Hepatic stellate cell (primary cell): ENCODE data around the gene CUX1.
"Not testable (repeated sequence)": the region's sequence is repeated elsewhere in the genome, so short reads cannot be mapped to it uniquely, and the experiment has no call there.

ENCODE experiments used
- DNase-seq: peaks from one replicate; pipeline ENCODE4 v3.0.0; 2011; ENCODE audit warnings: low spot score

CUX1 gene

GRCh38 chr7:102215256-102215655 lies 397.8 kb downstream of the CUX1 start:
- DNase-seq, result no peak

DNA sequence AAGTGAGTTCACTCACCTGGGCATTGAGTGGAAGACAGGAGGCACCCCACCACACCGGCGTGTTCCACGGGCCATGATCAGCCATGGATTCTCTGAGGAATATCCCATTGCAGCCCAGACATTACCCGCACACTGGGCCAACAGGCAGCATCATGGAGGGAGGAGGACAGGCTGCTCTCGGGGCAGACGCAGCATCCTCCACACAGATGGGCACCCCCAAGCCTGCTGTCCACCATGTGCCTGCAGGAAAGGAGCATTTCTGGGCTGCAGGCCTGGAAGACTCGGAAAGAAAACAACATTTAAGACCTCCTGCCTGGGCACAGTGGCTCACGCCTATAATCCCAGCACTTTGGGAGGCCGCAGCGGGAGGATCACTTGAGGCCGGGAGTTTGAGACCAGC lies 398.3 kb downstream of the CUX1 start:
- DNase-seq, result no peak

DNA sequence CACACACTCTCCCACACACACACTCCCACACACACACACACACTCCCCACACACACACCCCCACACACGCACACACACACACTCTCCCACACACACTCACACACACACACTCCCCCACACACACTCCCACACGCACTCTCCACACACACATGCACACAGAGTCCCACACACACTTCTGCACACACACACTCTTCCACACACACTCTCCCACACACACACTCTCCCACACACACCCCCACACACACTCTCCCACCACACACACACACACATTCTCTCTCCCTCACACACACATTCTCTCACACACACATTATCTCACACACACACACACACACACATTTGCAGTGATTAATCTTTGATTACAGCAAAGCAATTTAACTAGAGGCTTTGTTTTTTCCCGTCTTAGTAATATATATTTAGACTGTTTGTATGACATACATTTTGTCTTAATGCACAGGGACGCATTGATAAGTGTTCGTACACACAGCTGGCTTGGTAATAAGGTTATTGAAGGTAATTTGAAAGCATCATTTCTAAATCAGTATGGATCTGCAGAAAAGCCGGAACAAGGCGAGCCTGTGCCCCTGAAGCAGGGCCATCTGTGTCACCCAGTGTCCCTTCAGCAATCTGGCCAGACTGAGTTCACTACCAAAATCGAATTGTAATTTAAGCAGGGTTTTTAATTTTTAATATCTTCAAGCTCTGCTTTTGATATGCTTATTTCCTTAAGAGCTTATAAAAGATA lies 399.3 kb downstream of the CUX1 start:
- DNase-seq, result no peak

DNA sequence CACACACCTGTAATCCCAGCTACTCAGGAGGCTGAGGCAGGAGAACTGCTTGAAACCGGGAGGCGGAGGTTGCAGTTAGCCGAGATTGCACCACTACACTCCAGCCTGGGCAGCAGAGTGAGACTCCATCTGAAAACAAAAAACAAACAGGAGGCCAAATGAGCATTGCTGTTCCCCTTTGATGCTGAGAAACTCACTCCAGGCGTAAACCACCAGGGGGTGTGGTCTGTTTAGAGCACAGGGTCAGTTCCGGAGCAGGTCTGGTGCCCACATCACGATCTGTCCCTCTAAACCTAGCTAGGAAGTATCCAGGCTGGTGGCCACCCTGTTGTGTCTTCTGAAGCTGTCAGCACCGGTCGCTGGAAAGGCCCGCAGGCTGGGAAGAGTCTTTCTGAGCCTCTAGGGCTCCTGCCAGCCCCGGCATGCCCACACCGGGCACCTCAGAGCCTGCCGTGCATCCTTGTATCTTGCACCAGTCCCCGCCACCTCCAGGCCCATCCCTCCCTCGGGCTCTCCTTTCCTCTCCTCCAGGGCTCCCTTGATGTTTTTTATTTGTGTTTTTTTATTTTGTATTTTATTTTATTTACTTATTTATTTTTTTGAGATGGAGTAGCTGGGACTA lies 402.9 kb downstream of the CUX1 start:
- DNase-seq, result no peak

DNA sequence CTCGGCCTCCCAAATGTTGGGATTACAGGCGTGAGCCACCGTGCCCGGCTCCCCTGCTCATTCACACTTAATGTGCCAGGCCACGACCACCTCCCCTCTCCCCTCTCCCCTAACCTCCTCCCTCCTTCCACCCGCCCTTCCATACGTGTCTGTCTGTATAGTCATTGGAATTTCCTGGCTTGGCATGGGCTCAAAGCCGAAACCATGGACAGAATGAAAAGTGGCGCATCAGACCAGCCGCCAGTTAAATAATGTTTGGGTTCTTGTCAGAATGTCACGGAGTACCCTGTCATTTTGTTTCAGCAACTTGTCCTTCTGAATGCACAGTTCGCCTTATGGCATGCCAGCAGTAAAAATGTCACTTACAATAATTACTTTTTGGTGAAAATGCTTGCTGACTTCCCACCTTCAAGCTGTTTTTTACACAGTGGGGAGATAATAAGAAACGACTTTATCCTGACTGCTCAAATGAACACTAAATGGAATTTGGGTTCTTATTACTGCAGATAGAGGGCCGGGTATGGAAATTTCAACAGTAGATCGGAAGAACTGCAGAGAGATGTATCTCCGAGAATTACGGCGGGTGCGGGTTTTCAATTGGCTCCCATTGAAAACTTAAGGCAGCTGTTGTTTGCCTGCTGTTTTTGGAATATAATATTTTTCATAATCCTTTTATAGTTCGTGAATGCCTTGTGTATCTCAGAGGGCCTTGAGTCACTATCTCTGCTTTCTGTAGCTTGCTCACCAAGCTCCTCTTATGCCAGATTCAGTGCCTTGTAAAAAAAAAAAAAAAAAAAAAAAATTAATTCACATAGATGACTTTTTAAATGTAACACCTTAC lies 403.8 kb downstream of the CUX1 start:
- DNase-seq, result peak; percentile 47

DNA sequence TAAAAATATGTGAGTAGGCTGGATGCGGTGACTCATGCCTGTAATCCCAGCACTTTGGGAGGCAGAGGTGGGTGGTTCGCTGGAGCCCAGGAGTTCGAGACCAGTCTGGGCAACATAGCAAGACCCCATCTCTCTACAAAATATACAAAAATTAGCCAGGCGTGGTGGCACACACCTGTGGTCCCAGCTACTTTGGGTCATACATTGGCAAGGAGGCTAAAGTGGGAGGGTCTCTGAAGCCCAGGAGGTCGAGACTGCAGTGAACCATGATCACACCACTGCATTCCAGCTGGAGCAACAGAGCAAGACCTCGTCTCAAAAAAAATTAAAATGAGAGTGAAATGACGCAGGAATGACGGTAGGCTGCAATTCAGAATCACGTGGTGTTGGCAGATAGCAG lies 404.5 kb downstream of the CUX1 start:
- DNase-seq, result no peak

DNA sequence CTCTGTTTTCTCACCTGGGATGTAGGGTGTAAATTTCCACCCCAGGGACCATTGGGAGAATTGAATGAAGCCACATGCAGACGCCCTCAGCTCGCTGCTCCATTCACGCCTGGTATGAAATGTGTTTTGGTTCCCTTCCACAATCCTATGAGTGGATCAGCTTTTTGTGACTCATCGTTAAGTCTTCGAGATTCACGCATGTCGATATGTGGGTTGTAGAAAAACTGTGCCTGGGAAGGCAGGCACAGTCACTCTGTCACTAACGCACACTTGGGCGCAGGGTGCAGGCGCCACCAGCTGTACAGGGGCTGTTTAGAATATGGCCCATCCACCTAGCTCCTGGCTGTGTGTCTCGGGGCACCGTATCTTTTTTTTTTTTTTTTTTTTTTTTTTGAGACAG lies 405.0 kb downstream of the CUX1 start:
- no peak for DNase-seq

GRCh38 chr7:102223184-102223583 lies 405.8 kb downstream of the CUX1 start:
- no peak for DNase-seq

GRCh38 chr7:102225025-102225424 lies 407.6 kb downstream of the CUX1 start:
- no peak for DNase-seq

DNA sequence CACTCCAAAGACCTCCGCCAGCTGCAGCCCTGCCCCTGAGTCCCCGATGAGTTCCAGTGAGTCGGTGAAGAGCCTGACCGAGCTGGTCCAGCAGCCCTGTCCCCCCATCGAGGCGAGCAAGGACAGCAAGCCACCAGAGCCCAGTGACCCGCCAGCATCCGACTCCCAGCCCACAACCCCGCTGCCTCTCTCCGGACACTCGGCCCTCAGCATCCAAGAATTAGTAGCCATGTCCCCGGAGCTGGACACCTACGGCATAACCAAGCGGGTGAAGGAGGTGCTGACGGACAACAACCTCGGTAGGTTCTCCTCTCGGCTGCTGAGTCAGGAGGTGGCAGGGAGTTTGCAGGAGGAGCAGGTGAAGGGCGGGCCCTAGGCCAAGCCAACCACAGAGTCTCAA lies 409.9 kb downstream of the CUX1 start:
- no peak for DNase-seq

- DNase-seq, result no peak
These were observed 411.5 kb downstream of the CUX1 start for GRCh38 chr7:102228935-102229334.

- DNase-seq, result not testable (repeated sequence)
These were observed 412.7 kb downstream of the CUX1 start for GRCh38 chr7:102230162-102230561.

- DNase-seq, result peak; percentile 29
These were observed 413.2 kb downstream of the CUX1 start for GRCh38 chr7:102230593-102230992.

GRCh38 chr7:102232611-102233286 lies 415.3 kb downstream of the CUX1 start:
- no peak for DNase-seq

DNA sequence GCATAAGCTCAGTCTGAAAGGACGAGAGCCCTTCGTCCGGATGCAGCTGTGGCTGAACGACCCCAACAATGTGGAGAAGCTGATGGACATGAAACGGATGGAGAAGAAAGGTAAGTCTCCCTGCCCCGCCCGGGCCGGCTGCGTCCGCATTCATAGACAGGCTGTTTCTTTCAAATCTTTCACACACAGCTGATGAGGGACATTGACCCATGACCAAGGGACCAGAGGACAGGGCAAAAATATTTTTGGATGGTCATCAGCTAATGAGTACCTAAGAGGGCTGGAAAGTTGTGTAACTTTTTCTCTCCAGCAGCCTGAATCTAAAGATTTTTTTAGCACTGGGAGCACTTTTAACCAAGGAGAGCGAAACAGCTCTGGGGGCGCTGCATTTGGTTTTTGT lies 416.7 kb downstream of the CUX1 start:
- DNase-seq, result no peak

DNA sequence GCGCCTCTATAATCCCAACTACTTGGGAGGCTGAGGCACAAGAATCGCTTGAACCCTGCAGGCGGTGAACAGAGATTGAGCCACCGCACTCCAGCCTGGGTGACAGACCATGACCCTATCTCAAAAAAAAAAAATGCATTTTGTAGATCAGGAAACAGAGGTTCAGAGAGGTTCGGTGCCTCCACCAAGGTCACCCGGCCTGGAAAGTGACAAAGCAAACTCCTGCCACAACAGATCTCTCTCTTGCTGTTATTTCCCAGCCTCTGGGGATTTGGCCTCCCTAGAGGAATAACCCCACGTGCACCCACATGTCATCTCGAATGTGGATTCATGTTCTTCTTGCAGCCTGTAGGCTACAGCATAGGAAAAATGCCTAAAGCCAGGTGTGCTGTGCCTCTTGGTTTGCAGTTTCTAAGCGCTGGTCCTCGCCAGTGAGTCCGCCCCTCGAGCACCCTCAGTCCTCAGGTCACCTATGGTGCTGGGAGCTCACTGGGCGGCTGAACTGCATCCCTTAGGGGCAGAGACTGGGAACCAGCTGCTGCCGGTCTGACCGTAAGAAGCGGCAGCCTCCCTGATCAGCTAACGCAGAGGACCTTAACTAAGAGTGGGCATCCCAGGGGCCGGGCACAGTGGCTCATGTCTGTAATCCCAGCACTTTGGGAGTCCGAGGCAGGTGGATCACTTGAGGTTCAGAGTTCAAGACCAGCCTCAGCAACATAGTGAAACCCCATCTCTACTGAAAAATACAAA lies 417.6 kb downstream of the CUX1 start:
- no peak for DNase-seq

GRCh38 chr7:102236102-102236501 lies 418.7 kb downstream of the CUX1 start:
- DNase-seq, result no peak

DNA sequence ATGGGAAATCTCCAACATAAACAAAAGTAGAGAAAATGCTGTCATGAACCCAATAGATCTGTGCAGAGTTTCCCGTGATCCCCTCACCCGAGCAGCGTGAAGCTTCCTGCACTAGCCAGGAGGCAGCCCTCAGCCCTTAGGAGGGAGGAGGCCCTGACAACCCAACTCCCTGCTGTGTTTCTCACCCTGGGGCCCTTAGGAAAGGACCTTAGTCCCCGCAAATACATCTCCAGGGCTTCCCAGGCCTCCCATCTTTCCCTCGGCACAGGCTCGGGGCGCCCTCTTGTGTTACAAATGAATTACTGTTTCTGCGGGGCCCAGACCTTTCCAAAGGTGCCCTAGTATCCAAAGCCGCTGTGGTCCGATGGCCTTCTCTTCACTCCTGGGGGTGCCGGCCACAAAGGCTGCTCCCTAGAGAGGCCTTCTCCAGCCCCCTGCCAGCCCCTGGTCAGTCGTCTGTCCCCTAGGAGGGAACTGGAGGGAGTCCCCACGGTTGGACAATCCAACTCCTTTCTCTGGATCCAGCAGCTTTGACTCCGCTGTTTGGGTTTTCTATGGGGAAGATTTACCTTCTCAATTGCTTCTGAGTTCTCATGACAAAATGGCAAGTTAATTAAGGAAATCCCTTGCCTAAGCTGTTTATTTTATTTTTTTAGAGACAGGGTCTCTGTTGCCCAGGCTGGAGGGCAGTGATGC lies 419.3 kb downstream of the CUX1 start:
- peak; percentile 88 for DNase-seq

GRCh38 chr7:102239206-102239820 lies 421.9 kb downstream of the CUX1 start:
- no peak for DNase-seq

DNA sequence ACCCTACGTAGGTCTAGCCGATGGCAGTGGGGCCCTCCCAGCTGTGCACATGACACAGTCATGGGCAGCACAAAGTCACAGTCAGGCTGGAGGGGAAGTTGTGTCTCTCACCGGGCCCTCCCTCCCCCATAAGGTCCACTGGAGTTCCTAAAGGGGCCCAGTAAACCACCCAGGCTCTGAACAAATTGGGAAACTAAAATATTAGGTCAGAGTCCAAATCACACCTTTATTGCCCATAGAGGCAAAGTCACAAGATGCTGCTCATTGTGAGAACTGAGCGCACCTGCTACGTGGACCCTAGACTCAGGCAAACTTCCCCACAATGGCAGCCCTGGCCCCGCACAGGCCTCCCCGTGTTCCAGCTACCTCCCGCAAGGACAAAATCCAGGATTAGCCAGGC lies 424.0 kb downstream of the CUX1 start:
- DNase-seq, result no peak

DNA sequence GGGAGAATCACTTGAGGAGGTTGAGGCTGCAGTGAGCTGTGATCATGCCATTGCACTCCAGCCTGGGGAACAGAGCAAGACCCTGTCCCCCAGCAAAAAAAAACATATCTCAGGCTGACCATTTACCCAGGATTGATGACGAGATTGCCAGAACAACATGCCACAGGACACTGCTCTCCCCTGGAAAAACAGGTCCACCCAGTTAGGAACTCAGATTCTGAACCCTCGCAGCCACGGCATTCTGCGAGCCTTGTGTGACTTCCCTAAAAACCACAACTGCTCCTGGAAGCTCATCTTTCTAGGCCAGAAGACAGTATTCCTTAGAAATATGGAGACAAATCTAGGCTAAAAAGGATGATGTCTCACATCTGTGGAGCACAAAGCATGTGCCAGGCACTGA lies 427.2 kb downstream of the CUX1 start:
- DNase-seq, result no peak
